ENCODE data around the gene TRANK1. TPM values are rescaled to one million over a fixed set of nuclear protein-coding genes. Genes with fewer than 3 reads are reported as not detected.

TRANK1 gene
- polyA plus RNA-seq, 4 donors, result 5.4 to 7.6 (median 6.7) TPM

DNA sequence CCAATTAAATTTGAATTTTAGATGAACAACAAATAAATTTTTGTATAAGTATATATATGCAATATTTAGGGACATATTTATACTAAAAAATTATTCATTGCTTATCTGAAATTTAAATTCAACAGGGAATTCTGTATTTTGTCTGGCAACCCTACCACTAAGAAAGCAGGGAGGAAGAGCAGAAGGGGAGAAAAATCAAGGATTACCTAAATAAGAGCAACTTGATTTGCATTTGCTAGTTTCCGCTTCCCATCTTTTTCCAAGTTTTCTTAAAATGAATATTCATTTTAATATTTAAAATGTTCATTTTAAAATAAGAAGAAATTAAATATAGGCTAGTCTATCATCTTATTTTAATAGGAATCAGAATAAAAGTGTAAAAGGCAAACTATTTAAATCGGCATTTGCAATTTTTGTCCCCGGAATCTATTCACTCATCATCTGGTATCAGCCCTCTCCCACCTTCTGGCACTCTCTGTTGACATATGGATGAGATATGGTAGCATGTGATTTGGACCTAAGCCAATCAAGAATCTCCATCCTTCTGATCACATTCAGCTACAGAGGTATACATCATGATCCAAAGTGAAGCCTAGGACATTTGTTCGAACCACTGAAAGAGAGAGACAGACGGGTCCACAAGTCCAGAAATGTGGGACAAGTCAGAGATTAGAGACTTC lies 82.6 kb downstream of the TRANK1 start:
- no peak for DNase-seq (ENCODE audit: low read depth in 4 of 4, low spot score in 2 of 4)

DNA sequence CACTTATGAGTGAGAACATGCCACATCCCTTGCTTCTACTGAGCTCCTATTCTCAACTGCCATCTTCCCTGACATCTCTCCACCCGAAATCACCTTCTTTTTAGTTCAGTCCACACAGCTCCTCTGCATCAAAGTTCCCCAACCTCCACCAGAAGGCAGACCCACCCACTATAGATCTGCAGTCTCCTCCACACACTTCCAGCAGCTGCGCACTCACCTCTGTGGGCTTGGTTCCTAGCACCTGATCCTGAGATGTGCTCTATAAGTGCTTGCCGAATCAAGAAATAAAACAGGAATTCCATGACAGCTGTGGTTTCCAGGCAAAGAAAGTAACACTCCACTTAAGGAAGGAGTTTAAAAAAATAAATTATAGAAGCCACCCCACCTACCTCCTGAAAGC lies 85.4 kb downstream of the TRANK1 start:
- no peak for DNase-seq (ENCODE audit: low read depth in 4 of 4, low spot score in 2 of 4)

DNA sequence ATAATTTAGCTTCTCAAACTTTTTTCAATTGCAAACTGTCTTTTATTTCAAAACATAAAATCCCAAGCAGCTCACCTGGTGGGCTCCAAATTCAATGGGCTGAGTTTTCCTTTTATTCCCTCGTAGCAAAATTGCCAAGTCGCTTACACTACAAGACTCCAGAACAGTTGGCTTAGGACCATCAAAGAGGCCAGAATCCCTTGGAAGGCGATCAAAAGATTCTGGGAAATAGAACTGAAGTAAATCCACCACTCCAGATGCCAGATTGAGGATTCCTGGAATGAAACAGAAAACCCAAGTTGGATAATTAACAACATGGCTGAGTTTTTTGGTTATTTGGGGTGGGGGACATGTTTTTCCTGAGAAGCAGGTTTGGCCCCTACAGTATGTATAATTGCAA lies 92.8 kb downstream of the TRANK1 start:
- no peak for DNase-seq (ENCODE audit: low read depth in 4 of 4, low spot score in 2 of 4)

DNA sequence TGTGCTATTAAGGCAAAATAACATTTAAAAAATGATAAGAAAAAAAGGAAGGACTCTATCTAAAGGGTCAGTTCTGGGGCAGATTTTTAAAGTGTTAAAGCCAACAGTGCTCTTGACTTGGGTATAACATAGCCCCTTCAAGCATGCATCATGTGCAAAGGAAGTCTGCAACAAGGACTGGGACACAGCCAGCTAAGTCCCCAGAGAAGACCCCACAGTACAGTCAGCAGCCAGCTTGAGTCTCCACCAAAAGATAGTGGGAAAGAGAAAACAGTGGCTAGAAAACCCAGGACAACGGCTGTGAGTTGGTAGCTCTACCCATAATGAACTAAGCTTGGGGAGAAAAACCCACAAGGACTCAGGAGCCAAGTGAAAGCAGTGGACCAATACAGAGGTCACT lies 94.1 kb downstream of the TRANK1 start:
- DNase-seq (ENCODE audit: low read depth in 4 of 4, low spot score in 2 of 4), result no peak

DNA sequence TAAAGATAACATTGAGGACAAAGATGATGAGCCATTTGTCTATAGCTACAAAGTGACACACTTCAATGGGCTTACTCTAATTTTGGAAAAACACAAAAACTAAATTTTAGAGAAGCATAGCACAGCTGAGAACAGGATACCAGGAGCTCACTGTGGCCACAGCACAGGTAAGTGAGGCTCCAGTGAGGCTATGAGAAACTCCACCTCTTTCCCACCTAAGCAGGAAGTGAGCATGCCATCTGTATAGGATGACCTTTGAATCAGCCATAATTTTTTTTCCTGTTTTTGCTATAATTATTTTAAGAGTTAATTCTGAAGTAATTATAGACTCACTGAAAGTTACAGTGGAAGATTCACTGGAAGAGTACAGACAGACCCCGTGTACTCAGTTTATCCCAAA lies 98.4 kb downstream of the TRANK1 start:
- DNase-seq (ENCODE audit: low read depth in 4 of 4, low spot score in 2 of 4), result no peak

DNA sequence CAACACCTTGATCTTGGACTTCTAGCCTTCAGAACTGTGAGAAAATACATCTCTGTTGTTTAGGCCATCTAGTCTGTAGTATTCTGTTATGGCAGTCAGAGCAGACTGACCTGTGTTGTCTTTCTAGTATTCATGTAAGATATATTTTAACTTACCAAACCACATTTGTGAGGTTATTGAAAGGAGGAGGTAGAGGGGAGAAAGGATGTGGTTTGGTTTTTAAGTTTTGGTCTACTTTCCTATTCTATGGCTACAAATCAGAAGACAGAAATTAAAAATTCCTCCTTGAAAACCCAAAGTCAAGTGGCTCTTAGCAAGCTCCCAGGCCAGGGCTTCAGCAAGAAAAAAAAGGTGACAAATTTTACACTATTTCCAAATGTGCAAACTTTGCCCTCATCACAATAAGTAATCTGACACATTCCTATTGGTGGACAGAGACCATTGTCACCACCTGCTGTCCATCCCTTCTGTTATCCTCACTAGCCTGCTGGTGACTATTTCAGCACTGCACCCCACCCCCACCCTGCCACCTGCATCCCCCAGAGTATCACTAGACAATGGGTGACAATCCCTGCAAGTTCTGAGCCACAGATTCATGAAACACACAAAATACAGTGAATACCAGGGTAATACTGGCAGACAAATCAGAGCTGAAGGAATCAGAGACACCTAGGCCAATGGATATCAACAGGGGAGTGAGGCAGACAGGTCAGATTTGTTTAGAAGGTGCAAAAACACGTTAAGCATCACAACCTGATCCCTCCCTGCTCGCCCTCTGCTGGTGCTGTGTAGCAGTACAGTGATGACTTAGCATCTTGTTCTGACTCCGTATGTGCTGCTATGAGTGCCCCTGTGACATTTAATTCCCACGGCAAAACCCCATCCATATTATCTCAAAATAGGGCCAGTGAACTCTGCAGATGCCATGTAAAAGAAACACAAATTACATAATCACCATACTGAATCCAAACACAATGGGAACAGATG lies 101.5 kb downstream of the TRANK1 start:
- DNase-seq (ENCODE audit: low read depth in 4 of 4, low spot score in 2 of 4), result no peak

DNA sequence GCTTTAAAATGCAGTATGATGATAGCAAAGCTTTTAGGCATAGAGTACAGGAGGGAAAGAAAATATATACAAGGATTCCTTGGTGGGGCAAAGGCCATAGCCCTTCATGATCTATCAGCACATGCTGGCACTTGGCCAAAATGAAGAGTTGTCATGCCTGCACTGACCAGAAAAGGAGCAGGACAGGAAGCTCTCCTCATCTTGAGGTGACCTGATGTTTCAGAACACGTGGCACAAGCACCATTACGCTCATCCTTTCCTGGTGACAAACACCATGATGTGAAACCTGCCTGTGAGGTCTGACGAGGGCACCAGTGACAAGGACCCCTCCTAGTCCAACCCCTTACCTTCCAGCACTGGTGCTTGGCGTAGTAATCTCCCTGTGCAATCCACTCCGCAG lies 102.6 kb downstream of the TRANK1 start:
- no peak for DNase-seq (ENCODE audit: low read depth in 4 of 4, low spot score in 2 of 4)

DNA sequence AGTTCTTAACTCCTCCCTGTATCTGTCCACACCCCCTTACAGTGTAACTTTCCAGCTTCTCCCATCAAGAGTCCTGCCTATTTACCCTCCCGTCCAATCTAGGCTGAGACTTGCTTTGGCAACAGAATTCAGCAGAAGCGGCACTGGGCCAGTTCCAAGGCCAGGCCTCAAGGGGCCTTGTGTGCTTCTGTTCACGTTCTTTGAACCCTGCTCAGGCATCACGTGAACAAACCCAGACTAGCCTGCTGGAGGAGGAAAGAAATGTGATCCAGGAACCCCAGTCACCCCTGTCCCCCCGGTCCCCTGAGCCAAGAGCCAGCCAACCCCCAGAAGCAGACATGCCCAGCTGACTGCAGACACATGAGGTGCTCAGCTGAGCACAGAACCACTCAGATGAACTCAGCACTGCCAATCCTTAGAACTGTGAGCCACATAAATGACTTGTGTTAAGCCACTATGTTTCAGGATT lies 104.4 kb downstream of the TRANK1 start:
- no peak for DNase-seq (ENCODE audit: low read depth in 4 of 4, low spot score in 2 of 4)

DNA sequence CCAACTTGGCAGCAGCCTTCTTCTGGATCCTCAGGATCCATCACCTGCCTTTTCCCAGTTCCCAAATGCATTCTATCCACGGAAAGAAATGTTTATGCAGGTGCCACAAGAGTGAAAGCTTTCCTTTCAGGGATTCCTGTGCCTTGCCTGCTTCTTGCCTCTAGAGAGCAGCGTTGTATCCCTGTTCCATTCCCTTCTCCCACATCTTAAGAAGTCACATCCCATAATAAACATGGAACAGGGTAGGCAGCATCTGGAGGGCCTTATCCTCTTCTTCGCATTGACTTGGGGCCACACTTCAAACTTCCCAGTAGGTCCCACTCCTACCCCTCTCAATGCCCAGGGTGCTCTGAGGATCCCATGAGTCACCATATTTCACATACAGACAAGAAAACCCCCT lies 107.8 kb downstream of the TRANK1 start:
- no peak for DNase-seq (ENCODE audit: low read depth in 4 of 4, low spot score in 2 of 4)

DNA sequence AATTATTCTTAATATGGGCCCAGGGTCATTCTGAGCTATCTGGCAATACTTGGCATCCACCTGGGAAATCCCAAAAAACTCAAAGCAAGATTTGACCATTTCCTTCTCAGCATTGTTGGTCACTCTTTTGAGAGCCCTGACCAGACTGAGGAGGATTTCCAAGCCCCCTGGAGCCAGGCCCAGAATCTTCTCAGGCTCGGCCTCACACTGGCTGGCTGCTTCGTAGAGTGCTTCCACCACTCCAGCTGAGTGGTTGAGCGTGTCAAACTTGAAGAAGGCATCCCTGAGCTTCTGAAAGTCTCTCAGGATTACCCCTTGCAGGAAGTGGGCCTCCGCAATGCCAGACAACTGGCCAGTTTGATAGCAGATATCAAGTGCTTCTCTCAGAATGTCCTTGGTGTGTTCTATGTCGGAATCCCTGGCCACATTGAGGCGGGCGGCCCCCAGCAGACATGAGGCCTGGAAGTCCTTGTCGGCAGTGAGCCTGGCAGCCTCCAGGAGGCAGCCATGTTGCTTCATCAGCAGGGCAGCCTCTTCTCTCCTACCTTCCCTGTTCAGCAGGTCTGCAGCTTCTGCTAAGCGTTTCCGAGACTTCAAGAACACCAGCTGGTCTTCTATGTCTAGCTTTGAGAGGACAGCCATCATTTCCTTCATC lies 111.6 kb downstream of the TRANK1 start:
- DNase-seq (ENCODE audit: low read depth in 4 of 4, low spot score in 2 of 4), result no peak

DNA sequence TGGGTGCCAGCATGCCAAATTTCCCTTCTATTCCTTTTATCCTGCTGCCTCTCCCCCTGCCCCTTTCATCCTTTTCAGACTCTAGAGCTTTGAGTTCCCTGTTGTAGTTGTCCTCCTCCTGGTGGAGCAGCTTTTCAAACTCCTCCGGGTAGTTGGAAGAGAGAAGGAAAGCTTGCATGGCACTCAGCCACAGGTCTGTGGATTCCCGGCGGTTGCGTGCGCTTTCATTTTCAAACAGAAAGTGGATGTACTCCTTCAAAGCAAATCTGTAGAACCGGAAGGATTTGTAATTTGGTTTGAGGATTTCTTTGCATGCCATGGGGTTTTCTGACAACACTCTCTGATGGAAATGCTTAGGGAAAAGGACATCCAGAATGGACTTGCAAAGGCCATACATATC lies 112.4 kb downstream of the TRANK1 start:
- no peak for DNase-seq (ENCODE audit: low read depth in 4 of 4, low spot score in 2 of 4)

DNA sequence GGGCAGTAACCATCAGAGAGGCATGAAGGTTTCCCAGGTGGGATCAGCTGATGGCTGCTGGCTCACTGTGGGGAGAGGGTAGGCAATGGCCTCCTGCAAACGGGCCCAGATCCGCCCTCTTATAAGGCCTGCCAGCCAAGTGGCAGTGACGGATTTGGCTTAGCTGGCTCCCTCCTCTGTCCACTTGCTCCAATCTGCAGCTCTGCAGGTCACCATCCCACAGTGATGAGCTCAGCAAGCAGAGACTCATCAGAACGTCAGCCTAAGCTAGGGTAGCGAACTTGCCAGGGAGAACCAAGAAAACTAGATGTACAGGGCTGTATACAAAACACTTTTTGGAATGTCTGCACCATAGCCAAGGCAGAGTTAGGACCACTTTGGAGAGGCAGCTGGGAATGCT lies 117.7 kb downstream of the TRANK1 start:
- no peak for DNase-seq (ENCODE audit: low read depth in 4 of 4, low spot score in 2 of 4)

DNA sequence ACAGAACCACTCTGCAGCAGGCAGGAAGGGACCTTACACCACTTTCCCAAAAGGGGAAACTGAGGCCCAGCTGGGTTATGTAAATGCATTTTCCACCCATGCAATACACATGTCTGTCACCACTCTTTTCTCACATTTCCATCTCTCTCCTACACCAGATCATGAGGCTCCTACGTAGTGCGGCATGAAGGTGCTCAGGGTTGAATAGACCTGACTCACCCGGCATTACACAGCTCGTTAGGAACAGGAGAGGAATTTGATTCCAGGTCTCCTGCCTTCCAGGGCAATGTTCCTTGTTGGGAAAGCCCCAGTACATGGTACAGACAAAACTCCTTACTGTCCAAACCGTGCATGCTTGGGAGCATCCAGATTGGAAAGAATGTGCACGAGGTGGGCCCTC lies 118.6 kb downstream of the TRANK1 start:
- DNase-seq (ENCODE audit: low read depth in 4 of 4, low spot score in 2 of 4), result no peak

DNA sequence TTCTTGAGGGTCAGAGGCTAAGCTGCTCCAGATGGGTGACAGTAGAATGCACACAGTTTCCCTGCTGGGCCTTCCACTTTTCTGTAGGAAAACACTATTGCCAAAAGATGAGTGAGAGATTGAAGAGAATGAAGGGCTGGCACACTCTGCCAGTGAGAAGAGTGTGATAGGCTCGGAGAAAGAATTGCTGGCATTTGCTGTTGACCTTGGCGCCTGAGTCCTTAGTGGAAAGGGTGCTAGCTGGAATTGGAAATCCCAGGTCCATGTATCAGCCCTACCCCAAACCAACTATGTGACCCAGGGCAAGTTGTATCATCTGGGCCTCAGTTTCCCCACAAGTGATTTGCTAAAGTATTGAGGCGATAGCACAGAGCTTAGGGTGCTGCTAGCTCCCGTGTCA lies 120.4 kb downstream of the TRANK1 start:
- no peak for DNase-seq (ENCODE audit: low read depth in 4 of 4, low spot score in 2 of 4)

DNA sequence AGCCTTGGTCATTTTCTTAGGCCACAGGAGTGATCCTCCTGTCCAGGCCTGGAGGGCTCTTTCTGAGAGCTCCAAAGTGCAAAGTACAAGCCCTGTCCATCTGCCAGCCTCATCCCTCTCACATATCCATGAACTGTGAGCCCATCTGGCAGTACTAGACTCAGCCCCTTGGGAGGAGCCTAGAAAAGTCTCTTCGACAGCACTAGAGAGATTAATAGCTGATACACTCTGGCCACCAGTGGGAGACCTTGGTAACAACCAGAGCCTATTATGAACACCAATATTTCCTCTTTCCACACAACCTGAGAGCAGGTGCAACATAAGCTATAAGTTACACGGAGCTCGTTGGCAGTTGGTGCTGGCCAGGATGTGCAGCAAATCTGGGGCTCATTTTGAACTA lies 121.0 kb downstream of the TRANK1 start:
- no peak for DNase-seq (ENCODE audit: low read depth in 4 of 4, low spot score in 2 of 4)

DNA sequence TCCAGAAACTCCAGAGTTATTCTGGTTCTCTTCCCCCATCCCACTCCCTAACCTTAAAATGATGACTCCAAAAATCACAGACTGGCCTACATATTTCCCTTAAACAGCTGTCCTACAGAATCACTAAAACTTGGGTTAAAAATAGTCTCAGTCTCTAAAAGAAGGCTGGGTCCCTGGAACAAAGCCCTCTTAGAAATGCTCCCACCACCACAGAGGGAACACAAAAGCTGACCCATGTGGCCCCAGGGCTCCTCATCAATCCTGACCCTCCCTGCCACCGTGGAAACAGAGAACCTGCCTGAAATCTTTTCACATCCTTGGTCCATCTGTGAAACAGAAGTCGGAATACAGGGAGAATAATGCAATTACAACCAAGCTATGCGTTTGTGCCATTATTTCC lies 124.8 kb downstream of the TRANK1 start:
- DNase-seq (ENCODE audit: low read depth in 4 of 4, low spot score in 2 of 4), result no peak

DNA sequence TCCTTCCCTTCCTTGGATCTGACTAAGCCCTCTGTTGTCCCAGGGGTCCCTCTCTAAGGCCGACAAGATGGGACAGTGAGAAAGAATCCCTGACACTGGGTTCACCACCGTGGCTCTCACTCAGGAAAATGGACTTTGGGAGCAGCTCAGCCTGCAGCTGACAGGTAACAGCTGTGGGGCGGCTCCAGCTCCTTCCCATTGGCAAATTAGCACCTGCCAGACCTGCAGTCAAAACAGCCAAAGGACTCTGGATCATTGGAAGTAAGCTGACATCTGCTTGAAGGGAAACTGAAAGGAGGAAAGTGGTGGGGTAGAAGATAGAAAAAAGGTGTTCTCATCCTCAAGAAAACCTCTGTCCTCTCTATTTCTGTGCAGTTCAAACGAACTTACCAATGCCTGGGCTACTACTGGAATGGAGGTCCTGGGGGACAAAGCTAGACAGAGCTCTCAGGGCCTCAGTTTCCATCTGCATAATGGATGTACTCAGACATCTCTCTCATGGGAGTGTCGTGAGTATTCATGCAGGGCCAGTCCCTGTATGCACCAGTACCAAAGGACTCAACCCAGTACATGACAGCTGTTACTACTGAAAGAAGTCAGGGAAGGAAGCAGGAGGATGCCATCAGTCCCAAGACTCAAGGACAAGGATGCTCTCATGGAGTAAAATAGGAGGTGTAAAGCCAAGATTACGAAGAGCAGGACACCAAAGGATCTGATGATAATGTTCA lies 126.9 kb downstream of the TRANK1 start:
- DNase-seq (ENCODE audit: low read depth in 4 of 4, low spot score in 2 of 4), result no peak

DNA sequence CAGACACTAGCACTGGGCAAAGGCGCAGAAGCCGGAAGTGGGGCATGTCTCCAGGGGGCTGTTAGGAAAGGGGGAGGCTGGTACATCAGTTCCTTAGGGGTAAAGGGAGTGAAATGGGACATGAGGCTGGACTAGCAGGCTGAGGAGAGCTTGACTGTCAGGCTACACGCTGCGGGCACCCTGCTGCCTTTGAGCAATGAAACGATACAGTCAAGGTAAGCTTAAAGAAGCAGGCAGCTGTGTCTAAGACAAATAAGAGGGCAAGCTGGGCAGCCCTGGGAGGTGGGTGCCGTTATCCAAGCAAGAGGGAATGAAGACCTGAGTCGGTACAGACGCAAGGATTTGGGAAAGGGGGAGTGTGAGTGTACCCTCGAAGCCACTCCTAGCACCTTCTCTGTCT lies 129.5 kb downstream of the TRANK1 start:
- DNase-seq (ENCODE audit: low read depth in 4 of 4, low spot score in 2 of 4), result no peak

DNA sequence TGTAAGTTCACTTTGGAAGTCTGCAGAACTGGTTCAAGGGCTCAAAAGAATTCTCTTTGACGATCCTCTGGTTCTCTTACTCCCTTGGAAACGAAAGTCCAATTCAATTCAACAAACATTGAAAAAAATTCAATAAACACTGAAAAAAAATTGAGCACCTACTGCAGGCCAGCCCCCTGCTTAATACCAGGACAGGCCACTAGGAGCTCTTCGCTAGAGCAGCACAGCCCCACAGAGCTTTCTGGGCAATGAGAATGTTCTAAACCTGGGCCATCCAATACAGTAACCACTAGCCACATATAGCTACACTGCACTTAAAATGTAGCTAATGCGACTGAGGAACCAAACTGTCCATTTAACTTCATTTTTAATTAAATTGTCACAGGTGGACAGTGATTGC lies 130.1 kb downstream of the TRANK1 start:
- DNase-seq (ENCODE audit: low read depth in 4 of 4, low spot score in 2 of 4), result no peak

DNA sequence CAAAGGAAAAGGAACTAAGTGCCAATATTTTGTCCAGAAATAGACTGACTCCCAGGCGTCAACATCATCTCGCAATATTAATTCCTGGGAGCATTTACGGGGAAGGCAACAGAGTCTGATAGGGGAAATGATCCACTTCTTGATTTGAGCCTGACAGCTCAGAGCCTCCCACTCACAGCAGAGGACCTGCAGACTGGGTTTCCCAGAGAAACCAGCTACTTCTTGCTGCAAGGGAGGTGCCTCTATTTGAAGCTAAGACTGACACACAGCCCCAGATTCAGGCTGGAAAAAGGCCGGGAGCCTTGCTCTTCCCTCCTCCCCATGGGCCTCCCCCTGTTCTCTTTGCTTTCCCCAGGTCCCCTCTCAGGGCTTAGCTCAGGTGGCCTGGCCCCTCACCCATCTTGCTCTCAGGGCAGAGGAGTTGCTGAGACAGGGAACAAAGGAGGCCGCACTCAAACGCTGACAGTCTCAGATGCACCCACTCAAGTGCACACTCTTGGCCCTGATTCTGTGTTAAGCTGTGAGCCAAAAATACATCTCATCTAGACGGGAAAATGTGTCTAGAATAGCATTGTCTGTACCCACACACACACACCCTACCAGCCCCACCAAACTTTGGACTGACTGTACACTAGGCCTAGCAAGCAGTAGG lies 130.7 kb downstream of the TRANK1 start:
- no peak for DNase-seq (ENCODE audit: low read depth in 4 of 4, low spot score in 2 of 4)
